Caco-2 (cell line): Measurements from ENCODE around the gene NT5C3A. TPM values are rescaled to one million over a fixed set of nuclear protein-coding genes. Genes with fewer than 3 reads are reported as not detected.
"Not testable (repeated sequence)": the region's sequence is repeated elsewhere in the genome, so short reads cannot be mapped to it uniquely, and the experiment has no call there.

ENCODE experiments used
- BruUV-seq: library from RNA; stranded (reverse); fragments of 400-500 nt; replicated peaks from 2 replicates; lab custom pipeline; 2021; lab: Mats Ljungman, UMichigan
- CTCF ChIA-PET: fragments of 300-600 bp; sonication (Branson Sonifier 250); formaldehyde crosslinking; loops from one replicate; lab custom pipeline; 2022; ENCODE audit warnings: antibody characterized with exemption; lab: Charles Lee
- POLR2A ChIA-PET: fragments of 300-600 bp; sonication (Branson Sonifier 250); formaldehyde crosslinking; loops from one replicate; lab custom pipeline; 2022; ENCODE audit warnings: antibody characterized with exemption; lab: Charles Lee
- DNase-seq, 2 experiments: peaks; one replicate each; pipeline versions ENCODE4 v3.0.0 to v3.0.0-alpha.2; 2020 to 2022
- H3K27me3 ChIP-seq: replicated peaks from 2 replicates; pipeline ENCODE4 v1.6.0; 2011; ENCODE audit warnings: low read length; ENCODE audit not compliant: control insufficient read depth, insufficient read depth
- H3K36me3 ChIP-seq: 2 replicates; pipeline ENCODE4 v1.5.1; 2011; ENCODE audit warnings: low read length; ENCODE audit not compliant: control insufficient read depth, insufficient read depth
- H3K4me1 ChIP-seq: fragments of 250-450 bp; sonication (Bioruptor Pico); 2 replicates; pipeline ENCODE4 v1.5.1; 2020; ENCODE audit warnings: mild to moderate bottlenecking
- H3K4me3 ChIP-seq: 2 replicates; pipeline ENCODE4 v1.5.1; 2011; ENCODE audit warnings: low read depth, mild to moderate bottlenecking, control low read depth, low read length
- H3K9me3 ChIP-seq: fragments of 250-450 bp; sonication (Bioruptor Pico); 2 replicates; pipeline ENCODE4 v1.5.1; 2020; ENCODE audit warnings: mild to moderate bottlenecking, moderate library complexity
- H3K27ac Mint-ChIP-seq: one replicate; pipeline ENCODE4 v1.8.0; 2022; ENCODE audit warnings: mixed read lengths; ENCODE audit not compliant: unreplicated experiment
- H3K27me3 Mint-ChIP-seq: one replicate; pipeline ENCODE4 v1.8.0; 2022; ENCODE audit warnings: mixed read lengths; ENCODE audit not compliant: insufficient read depth, unreplicated experiment
- H3K36me3 Mint-ChIP-seq: one replicate; pipeline ENCODE4 v1.8.0; 2022; ENCODE audit warnings: mild to moderate bottlenecking, mixed read lengths; ENCODE audit not compliant: insufficient read depth, unreplicated experiment
- H3K4me1 Mint-ChIP-seq: one replicate; pipeline ENCODE4 v1.8.0; 2022; ENCODE audit warnings: low read depth, mixed read lengths; ENCODE audit not compliant: unreplicated experiment
- H3K4me3 Mint-ChIP-seq: one replicate; pipeline ENCODE4 v1.8.0; 2022; ENCODE audit warnings: mild to moderate bottlenecking, moderate library complexity, mixed read lengths; ENCODE audit not compliant: unreplicated experiment
- H3K9me3 Mint-ChIP-seq: one replicate; pipeline ENCODE4 v1.8.0; 2022; ENCODE audit warnings: mixed read lengths; ENCODE audit not compliant: unreplicated experiment
- CTCF ChIP-seq, 2 experiments: fragments of 200-600 bp in 1 of 2; IDR thresholded peaks; 1 replicate in 1 of 2; 2 replicates in 1 of 2; pipeline versions ENCODE4 v1.5.1 to v1.8.0; 2011 to 2022; ENCODE audit warnings: antibody characterized with exemption in 1 of 2, control low read depth in 1 of 2, inconsistent platforms in 1 of 2, low read depth in 1 of 2, low read length in 1 of 2, mild to moderate bottlenecking in 1 of 2, moderate library complexity in 1 of 2; ENCODE audit not compliant: insufficient read depth in 1 of 2, severe bottlenecking in 1 of 2, unreplicated experiment in 1 of 2
- intact Hi-C: fragments of 100-400 bp; cut with micrococcal nuclease; formaldehyde crosslinking; loops from one replicate; pipeline ENCODE4 v1.10.0; 2022; ENCODE audit not compliant: unreplicated experiment
- total RNA-seq: library from RNA; stranded (reverse); gene quantifications from 2 replicates; pipeline ENCODE4 v1.2.3, GENCODE V29; 2022

Gene NT5C3A
- total RNA-seq, 1 experiment from 2014 or later = 32.6 TPM

- Mint-ChIP-seq H3K27ac (no peak overlapping the region), H3K4me3 (no peak overlapping the region), H3K27me3 (no peaks in the 10 kb centered on the region), H3K36me3 (peaks cover 33% of the 10 kb centered on the region), H3K4me1 (no peaks in the 10 kb centered on the region), H3K9me3 (no peaks in the 10 kb centered on the region)
- no peak overlapping the region for H3K4me3 ChIP-seq
- H3K27me3 ChIP-seq = no peaks in the 10 kb centered on the region
- POLR2A ChIA-PET = no interaction called here
- BruUV-seq = no TSS peak
- intact Hi-C loops = no loop called here
- H3K4me1 ChIP-seq = no peaks in the 10 kb centered on the region
- H3K9me3 ChIP-seq = no peaks in the 10 kb centered on the region
- DNase-seq = no peak
- TF ChIP-seq CTCF (IDR thresholded peaks at IDR 0.05; ENCODE audit: insufficient read depth in 1 of 2, low read depth in 1 of 2, low read length in 1 of 2, severe bottlenecking in 1 of 2, unreplicated experiment in 1 of 2) = no peak
- no peaks in the 10 kb centered on the region for H3K36me3 ChIP-seq
- CTCF ChIA-PET = no interaction called here
Observed at GRCh38 chr7:33012364-33012763, 50.2 kb downstream of the NT5C3A start.

GRCh38 chr7:33009734-33010133 lies 52.8 kb downstream of the NT5C3A start:
- Mint-ChIP-seq H3K36me3 (peaks cover 16% of the 10 kb centered on the region), H3K4me1 (no peaks in the 10 kb centered on the region), H3K4me3 (no peak overlapping the region), H3K27ac (no peak overlapping the region), H3K9me3 (no peaks in the 10 kb centered on the region), H3K27me3 (no peaks in the 10 kb centered on the region)
- Histone ChIP-seq H3K9me3 (no peaks in the 10 kb centered on the region), H3K36me3 (no peaks in the 10 kb centered on the region), H3K4me1 (no peaks in the 10 kb centered on the region), H3K4me3 (no peak overlapping the region), H3K27me3 (no peaks in the 10 kb centered on the region)
- ChIA-PET POLR2A (no interaction called here), CTCF (no interaction called here)
- no peak for DNase-seq
- TF ChIP-seq CTCF (IDR thresholded peaks at IDR 0.05; ENCODE audit: insufficient read depth in 1 of 2, low read depth in 1 of 2, low read length in 1 of 2, severe bottlenecking in 1 of 2, unreplicated experiment in 1 of 2) = no peak
- intact Hi-C loops = no loop called here
- BruUV-seq = no TSS peak

- DNase-seq, H3K9me3 ChIP-seq, H3K4me3 Mint-ChIP-seq, H3K27me3 ChIP-seq, BruUV-seq, POLR2A ChIA-PET, intact Hi-C loops, H3K9me3 Mint-ChIP-seq, H3K27me3 Mint-ChIP-seq, H3K4me3 ChIP-seq, H3K4me1 Mint-ChIP-seq, CTCF ChIA-PET, H3K36me3 Mint-ChIP-seq, H3K4me1 ChIP-seq, H3K27ac Mint-ChIP-seq, H3K36me3 ChIP-seq: not testable (repeated sequence)
Observed at GRCh38 chr7:33005690-33006089, 56.9 kb downstream of the NT5C3A start.

- H3K4me1 Mint-ChIP-seq, intact Hi-C loops, DNase-seq, CTCF ChIA-PET, H3K27me3 ChIP-seq, H3K4me3 Mint-ChIP-seq, H3K27me3 Mint-ChIP-seq, H3K36me3 Mint-ChIP-seq, H3K4me1 ChIP-seq, BruUV-seq, POLR2A ChIA-PET, H3K27ac Mint-ChIP-seq, H3K4me3 ChIP-seq, H3K9me3 Mint-ChIP-seq, H3K9me3 ChIP-seq, H3K36me3 ChIP-seq: not testable (repeated sequence)
Observed at GRCh38 chr7:33005193-33005592, 57.4 kb downstream of the NT5C3A start.

GRCh38 chr7:33004104-33004616 lies 58.4 kb downstream of the NT5C3A start:
- POLR2A ChIA-PET, H3K4me3 ChIP-seq, H3K9me3 ChIP-seq, H3K27me3 ChIP-seq, H3K9me3 Mint-ChIP-seq, H3K36me3 ChIP-seq, H3K36me3 Mint-ChIP-seq, H3K27me3 Mint-ChIP-seq, DNase-seq, BruUV-seq, H3K4me3 Mint-ChIP-seq, H3K4me1 Mint-ChIP-seq, intact Hi-C loops, H3K4me1 ChIP-seq, CTCF ChIA-PET, H3K27ac Mint-ChIP-seq: not testable (repeated sequence)

- H3K36me3 ChIP-seq, H3K9me3 ChIP-seq, H3K36me3 Mint-ChIP-seq, H3K27me3 ChIP-seq, POLR2A ChIA-PET, H3K4me3 ChIP-seq, H3K27me3 Mint-ChIP-seq, BruUV-seq, CTCF ChIA-PET, DNase-seq, H3K4me1 ChIP-seq, H3K9me3 Mint-ChIP-seq, H3K4me1 Mint-ChIP-seq, H3K27ac Mint-ChIP-seq, H3K4me3 Mint-ChIP-seq, intact Hi-C loops: not testable (repeated sequence)
Observed at GRCh38 chr7:33003111-33003510, 59.5 kb downstream of the NT5C3A start.
